Measurements from ENCODE around the gene VAMP5. TPM values are rescaled to one million over a fixed set of nuclear protein-coding genes. Genes with fewer than 3 reads are reported as not detected.

The VAMP5 gene
- total and polyA plus RNA-seq, 9 of the 15 experiments (the other 6 are each of a cell fraction or from before 2014, with no cell fraction given): 0.54 to 1.9 (median 1.5) TPM; not detected in 2

DNA sequence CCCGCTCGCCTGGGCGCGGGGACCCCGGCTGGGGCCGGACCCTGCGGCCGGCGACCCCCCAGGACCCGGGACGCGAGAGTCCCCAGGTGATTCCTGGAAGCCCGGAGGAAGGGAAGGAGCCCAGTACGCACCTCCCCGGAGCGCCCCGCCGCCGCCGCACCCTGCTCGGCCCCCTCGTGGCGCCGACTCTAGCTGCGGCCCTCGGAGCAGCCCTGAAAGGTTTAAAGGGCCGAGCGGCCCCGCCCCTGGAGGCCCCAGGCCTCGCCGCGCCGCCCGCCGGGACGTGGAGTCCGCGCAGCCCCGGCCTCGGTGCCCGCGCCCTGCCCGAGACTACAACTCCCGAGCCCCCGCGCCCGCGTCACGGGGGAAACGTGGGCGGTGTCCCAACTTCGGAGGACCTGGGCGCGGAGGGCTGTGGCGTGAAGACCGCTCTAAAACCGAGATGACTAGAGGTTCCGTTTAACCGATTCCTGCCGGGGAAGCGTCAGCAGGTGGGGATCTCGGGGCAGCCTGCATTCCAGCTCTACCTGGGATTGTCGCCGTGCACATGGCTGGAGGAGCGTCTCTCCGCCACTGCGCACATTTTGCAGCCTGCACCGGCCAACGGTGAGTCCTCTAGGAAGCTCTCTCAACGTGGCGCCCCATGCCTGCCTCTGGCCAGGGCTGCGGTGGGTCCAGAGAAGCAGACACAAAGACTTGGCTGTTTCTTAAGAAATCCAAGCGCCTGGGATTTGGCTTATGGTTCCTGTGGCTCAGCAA, 18.4 kb downstream of the VAMP5 start, which contains the start of gene TMEM150A (continued):
- TF ChIP-seq, protein P1, sequence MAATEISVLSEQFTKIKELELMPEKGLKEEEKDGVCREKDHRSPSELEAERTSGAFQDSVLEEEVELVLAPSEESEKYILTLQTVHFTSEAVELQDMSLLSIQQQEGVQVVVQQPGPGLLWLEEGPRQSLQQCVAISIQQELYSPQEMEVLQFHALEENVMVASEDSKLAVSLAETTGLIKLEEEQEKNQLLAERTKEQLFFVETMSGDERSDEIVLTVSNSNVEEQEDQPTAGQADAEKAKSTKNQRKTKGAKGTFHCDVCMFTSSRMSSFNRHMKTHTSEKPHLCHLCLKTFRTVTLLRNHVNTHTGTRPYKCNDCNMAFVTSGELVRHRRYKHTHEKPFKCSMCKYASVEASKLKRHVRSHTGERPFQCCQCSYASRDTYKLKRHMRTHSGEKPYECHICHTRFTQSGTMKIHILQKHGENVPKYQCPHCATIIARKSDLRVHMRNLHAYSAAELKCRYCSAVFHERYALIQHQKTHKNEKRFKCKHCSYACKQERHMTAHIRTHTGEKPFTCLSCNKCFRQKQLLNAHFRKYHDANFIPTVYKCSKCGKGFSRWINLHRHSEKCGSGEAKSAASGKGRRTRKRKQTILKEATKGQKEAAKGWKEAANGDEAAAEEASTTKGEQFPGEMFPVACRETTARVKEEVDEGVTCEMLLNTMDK (IDR thresholded peaks at IDR 0.05; ENCODE audit: borderline replicate concordance, insufficient read depth, low read depth, low read length, poor library complexity, severe bottlenecking): peak; percentile 97
- TF ChIP-seq ZNF134 (CRISPR knock-in tag; conservative IDR thresholded peaks at IDR 0.05) (no peak), TAF15 (IDR thresholded peaks at IDR 0.05; ENCODE audit: low read depth, low read length) (no peak), IFI16 (CRISPR knock-in tag; IDR thresholded peaks at IDR 0.05) (no peak), KDM5B (IDR thresholded peaks at IDR 0.05; ENCODE audit: insufficient replicate concordance, low read depth, low read length) (peak; percentile 17), MCM2 (IDR thresholded peaks at IDR 0.05; ENCODE audit: low read depth) (no peak), RBM14 (IDR thresholded peaks at IDR 0.05; ENCODE audit: borderline replicate concordance, insufficient read depth, low read depth, low read length) (0 out of 2 replicates have a peak, but pooled peaks have one; percentile 52), ETS2 (tag; IDR thresholded peaks at IDR 0.05; ENCODE audit: borderline replicate concordance, poor library complexity, severe bottlenecking) (no peak), ZNF324 (CRISPR knock-in tag; IDR thresholded peaks at IDR 0.05) (no peak), MTA1 (IDR thresholded peaks at IDR 0.05; ENCODE audit: borderline replicate concordance) (no peak), RB1 (IDR thresholded peaks at IDR 0.05; ENCODE audit: low read depth) (peak; percentile 82; the same call in 1 of the 2 replicates), PHF20 (IDR thresholded peaks at IDR 0.05; ENCODE audit: partially characterized antibody) (no peak), HLTF (IDR thresholded peaks at IDR 0.05) (no peak)
- TF ChIP-seq, protein P2, sequence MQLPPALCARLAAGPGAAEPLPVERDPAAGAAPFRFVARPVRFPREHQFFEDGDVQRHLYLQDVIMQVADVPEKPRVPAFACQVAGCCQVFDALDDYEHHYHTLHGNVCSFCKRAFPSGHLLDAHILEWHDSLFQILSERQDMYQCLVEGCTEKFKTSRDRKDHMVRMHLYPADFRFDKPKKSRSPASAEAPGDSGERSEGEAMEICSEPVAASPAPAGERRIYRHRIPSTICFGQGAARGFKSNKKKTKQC (CRISPR knock-in tag; IDR thresholded peaks at IDR 0.05): no peak
- TF ChIP-seq, protein P3, sequence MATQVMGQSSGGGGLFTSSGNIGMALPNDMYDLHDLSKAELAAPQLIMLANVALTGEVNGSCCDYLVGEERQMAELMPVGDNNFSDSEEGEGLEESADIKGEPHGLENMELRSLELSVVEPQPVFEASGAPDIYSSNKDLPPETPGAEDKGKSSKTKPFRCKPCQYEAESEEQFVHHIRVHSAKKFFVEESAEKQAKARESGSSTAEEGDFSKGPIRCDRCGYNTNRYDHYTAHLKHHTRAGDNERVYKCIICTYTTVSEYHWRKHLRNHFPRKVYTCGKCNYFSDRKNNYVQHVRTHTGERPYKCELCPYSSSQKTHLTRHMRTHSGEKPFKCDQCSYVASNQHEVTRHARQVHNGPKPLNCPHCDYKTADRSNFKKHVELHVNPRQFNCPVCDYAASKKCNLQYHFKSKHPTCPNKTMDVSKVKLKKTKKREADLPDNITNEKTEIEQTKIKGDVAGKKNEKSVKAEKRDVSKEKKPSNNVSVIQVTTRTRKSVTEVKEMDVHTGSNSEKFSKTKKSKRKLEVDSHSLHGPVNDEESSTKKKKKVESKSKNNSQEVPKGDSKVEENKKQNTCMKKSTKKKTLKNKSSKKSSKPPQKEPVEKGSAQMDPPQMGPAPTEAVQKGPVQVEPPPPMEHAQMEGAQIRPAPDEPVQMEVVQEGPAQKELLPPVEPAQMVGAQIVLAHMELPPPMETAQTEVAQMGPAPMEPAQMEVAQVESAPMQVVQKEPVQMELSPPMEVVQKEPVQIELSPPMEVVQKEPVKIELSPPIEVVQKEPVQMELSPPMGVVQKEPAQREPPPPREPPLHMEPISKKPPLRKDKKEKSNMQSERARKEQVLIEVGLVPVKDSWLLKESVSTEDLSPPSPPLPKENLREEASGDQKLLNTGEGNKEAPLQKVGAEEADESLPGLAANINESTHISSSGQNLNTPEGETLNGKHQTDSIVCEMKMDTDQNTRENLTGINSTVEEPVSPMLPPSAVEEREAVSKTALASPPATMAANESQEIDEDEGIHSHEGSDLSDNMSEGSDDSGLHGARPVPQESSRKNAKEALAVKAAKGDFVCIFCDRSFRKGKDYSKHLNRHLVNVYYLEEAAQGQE (IDR thresholded peaks at IDR 0.05; ENCODE audit: borderline replicate concordance): peak; percentile 36; the same call in 1 of the 2 replicates
- TF ChIP-seq, protein P3 (CRISPR knock-in tag; IDR thresholded peaks at IDR 0.05; ENCODE audit: low read depth): no peak; the same call in 1 of the 2 replicates
- TF ChIP-seq, protein P4, sequence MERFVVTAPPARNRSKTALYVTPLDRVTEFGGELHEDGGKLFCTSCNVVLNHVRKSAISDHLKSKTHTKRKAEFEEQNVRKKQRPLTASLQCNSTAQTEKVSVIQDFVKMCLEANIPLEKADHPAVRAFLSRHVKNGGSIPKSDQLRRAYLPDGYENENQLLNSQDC (CRISPR knock-in tag; IDR thresholded peaks at IDR 0.05): peak; percentile 71; the same call in 1 of the 2 replicates

Measured in K562 (cell line).